ENCODE results near the gene TMUB1. TPM values are rescaled to one million over a fixed set of nuclear protein-coding genes. Genes with fewer than 3 reads are reported as not detected.

The TMUB1 gene
- total RNA-seq, 1 donor from 2014 or later, result 40.8 TPM

GRCh38 chr7:151103973-151104372 is 20.7 kb upstream of the TMUB1 start:
- DNase-seq (ENCODE audit: low spot score), result no peak
- H3K4me3 Mint-ChIP-seq (ENCODE audit: unreplicated experiment), result peak overlapping the region; percentile 1
- peaks cover 14% of the 10 kb centered on the region for H3K36me3 Mint-ChIP-seq (ENCODE audit: low read depth, unreplicated experiment)

GRCh38 chr7:151102991-151103390 is 19.7 kb upstream of the TMUB1 start:
- Mint-ChIP-seq H3K4me3 (ENCODE audit: unreplicated experiment) (no peak overlapping the region), H3K36me3 (ENCODE audit: low read depth, unreplicated experiment) (peaks cover 14% of the 10 kb centered on the region), H3K27ac (ENCODE audit: unreplicated experiment) (no peak overlapping the region), H3K4me1 (ENCODE audit: unreplicated experiment) (peaks cover 27% of the 10 kb centered on the region), H3K9me3 (ENCODE audit: unreplicated experiment) (no peaks in the 10 kb centered on the region), H3K27me3 (ENCODE audit: unreplicated experiment) (peaks cover 6% of the 10 kb centered on the region)
- no peak for DNase-seq (ENCODE audit: low spot score)
- TF ChIP-seq CTCF (IDR thresholded peaks at IDR 0.05; ENCODE audit: unreplicated experiment), result no peak

More at GRCh38 chr7:151103973-151104372, 20.7 kb upstream of the TMUB1 start:
- Mint-ChIP-seq H3K4me1 (ENCODE audit: unreplicated experiment) (peaks cover 25% of the 10 kb centered on the region), H3K27me3 (ENCODE audit: unreplicated experiment) (peaks cover 6% of the 10 kb centered on the region), H3K9me3 (ENCODE audit: unreplicated experiment) (no peaks in the 10 kb centered on the region), H3K27ac (ENCODE audit: unreplicated experiment) (no peak overlapping the region)
- no peak for TF ChIP-seq CTCF (IDR thresholded peaks at IDR 0.05; ENCODE audit: unreplicated experiment)

GRCh38 chr7:151101621-151102396 is 18.5 kb upstream of the TMUB1 start:
- no peak overlapping the region for H3K4me3 Mint-ChIP-seq (ENCODE audit: unreplicated experiment)
- no peak for DNase-seq (ENCODE audit: low spot score)
- H3K36me3 Mint-ChIP-seq (ENCODE audit: low read depth, unreplicated experiment), result peaks cover 20% of the 10 kb centered on the region
- peaks cover 4% of the 10 kb centered on the region for H3K27me3 Mint-ChIP-seq (ENCODE audit: unreplicated experiment)
- H3K4me1 Mint-ChIP-seq (ENCODE audit: unreplicated experiment), result peaks cover 29% of the 10 kb centered on the region
- no peak for TF ChIP-seq CTCF (IDR thresholded peaks at IDR 0.05; ENCODE audit: unreplicated experiment)
- H3K27ac Mint-ChIP-seq (ENCODE audit: unreplicated experiment), result no peak overlapping the region
- H3K9me3 Mint-ChIP-seq (ENCODE audit: unreplicated experiment), result no peaks in the 10 kb centered on the region

GRCh38 chr7:151100921-151101320 is 17.6 kb upstream of the TMUB1 start:
- no peaks in the 10 kb centered on the region for H3K9me3 Mint-ChIP-seq (ENCODE audit: unreplicated experiment)
- peaks cover 29% of the 10 kb centered on the region for H3K4me1 Mint-ChIP-seq (ENCODE audit: unreplicated experiment)
- TF ChIP-seq CTCF (IDR thresholded peaks at IDR 0.05; ENCODE audit: unreplicated experiment), result no peak
- peaks cover 4% of the 10 kb centered on the region for H3K27me3 Mint-ChIP-seq (ENCODE audit: unreplicated experiment)
- H3K27ac Mint-ChIP-seq (ENCODE audit: unreplicated experiment), result no peak overlapping the region
- DNase-seq (ENCODE audit: low spot score), result no peak
- H3K36me3 Mint-ChIP-seq (ENCODE audit: low read depth, unreplicated experiment), result peaks cover 17% of the 10 kb centered on the region
- H3K4me3 Mint-ChIP-seq (ENCODE audit: unreplicated experiment), result no peak overlapping the region

GRCh38 chr7:151099486-151100211 is 16.4 kb upstream of the TMUB1 start:
- Mint-ChIP-seq H3K27me3 (ENCODE audit: unreplicated experiment) (peaks cover 4% of the 10 kb centered on the region), H3K4me3 (ENCODE audit: unreplicated experiment) (no peak overlapping the region), H3K36me3 (ENCODE audit: low read depth, unreplicated experiment) (peaks cover 17% of the 10 kb centered on the region), H3K9me3 (ENCODE audit: unreplicated experiment) (no peaks in the 10 kb centered on the region), H3K27ac (ENCODE audit: unreplicated experiment) (no peak overlapping the region), H3K4me1 (ENCODE audit: unreplicated experiment) (peaks cover 35% of the 10 kb centered on the region)
- DNase-seq (ENCODE audit: low spot score), result no peak
- TF ChIP-seq CTCF (IDR thresholded peaks at IDR 0.05; ENCODE audit: unreplicated experiment), result no peak

All from endothelial cell (in vitro differentiated cells).